ENCODE data around the gene CCDC142. TPM values are rescaled to one million over a fixed set of nuclear protein-coding genes. Genes with fewer than 3 reads are reported as not detected.
A peak's percentile ranks its signal among the peaks of the same experiment; 100 is the strongest.
"Not testable (repeated sequence)": the region's sequence is repeated elsewhere in the genome, so short reads cannot be mapped to it uniquely, and the experiment has no call there.

Gene CCDC142
- total RNA-seq, 3 donors from 2014 or later: 10.6 to 38.0 (median 27.1) TPM

DNA sequence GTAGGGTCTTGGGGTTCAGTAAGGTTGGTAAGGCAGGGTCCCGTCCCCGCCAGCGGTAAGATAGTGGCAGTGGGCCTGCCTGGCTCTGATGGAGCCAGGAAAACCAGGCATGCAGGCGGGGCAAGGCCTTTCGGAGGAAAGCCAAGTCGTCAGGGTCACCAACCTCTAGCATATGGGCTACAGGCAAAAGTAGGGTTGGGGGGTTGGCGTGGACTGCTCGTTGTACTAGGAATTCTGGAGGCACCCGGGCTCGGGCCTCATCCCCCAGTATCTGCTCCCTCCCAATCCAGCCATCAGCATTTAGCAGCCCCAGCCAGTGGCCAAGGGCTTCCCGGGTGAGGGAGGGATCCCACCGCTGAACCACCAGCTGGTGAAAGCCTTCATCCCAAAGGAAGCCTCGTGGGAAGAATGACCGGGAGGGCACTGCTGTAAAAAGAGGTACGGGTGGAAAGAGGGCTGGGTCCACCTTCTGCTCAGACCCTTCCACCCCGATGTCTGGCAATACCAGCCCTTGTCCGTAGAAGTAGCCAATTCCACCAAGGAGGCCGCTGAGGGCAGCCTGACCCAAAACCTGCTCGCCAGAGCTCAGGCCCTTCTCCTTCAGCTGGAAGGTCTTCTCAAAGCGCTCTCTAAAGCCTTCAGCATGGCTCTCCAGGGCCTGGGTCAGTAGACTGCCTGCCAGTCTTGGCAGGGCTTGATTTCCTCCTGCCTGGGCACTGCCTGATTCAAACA is 20.6 kb downstream of the CCDC142 start:
- TF ChIP-seq POLR2AphosphoS5 (IDR thresholded peaks at IDR 0.05) (no peak), CTCF (IDR thresholded peaks at IDR 0.05) (no peak), POLR2A (IDR thresholded peaks at IDR 0.05) (no peak)
- DNase-seq (ENCODE audit: low spot score in 2 of 2): no peak
- Histone ChIP-seq H3K36me3 (no peaks in the 10 kb centered on the region), H3K4me1 (peaks cover 8 to 9% of the 10 kb centered on the region in 2 donors), H3K27ac (no peak overlapping the region), H3K27me3 (no peaks in the 10 kb centered on the region), H3K9me3 (no peaks in the 10 kb centered on the region), H3K4me3 (no peak overlapping the region)
- intact Hi-C loops (cut with DNase I; ENCODE audit: low total_unique reads): no loop called here

- no peaks in the 10 kb centered on the region for H3K9me3 ChIP-seq
- H3K4me1 ChIP-seq: peaks cover 12 to 13% of the 10 kb centered on the region in 2 donors
- intact Hi-C loops (cut with DNase I; ENCODE audit: low total_unique reads): no loop called here
- H3K4me3 ChIP-seq: no peak overlapping the region
- H3K36me3 ChIP-seq: no peaks in the 10 kb centered on the region
- H3K27me3 ChIP-seq: no peaks in the 10 kb centered on the region
- TF ChIP-seq POLR2A (IDR thresholded peaks at IDR 0.05): no peak
- no peak for TF ChIP-seq CTCF (IDR thresholded peaks at IDR 0.05)
- TF ChIP-seq POLR2AphosphoS5 (IDR thresholded peaks at IDR 0.05): no peak
- no peak overlapping the region for H3K27ac ChIP-seq
- DNase-seq (ENCODE audit: low spot score in 2 of 2): no peak
These were observed 21.4 kb downstream of the CCDC142 start for GRCh38 chr2:74461187-74462053.

- intact Hi-C loops (cut with DNase I; ENCODE audit: low total_unique reads); H3K36me3 ChIP-seq; H3K4me3 ChIP-seq; DNase-seq (ENCODE audit: low spot score in 2 of 2); H3K27me3 ChIP-seq; H3K27ac ChIP-seq; H3K9me3 ChIP-seq: not testable (repeated sequence)
- H3K4me1 ChIP-seq: peaks cover 13 to 24% of the 10 kb centered on the region in 2 donors
These were observed 22.6 kb downstream of the CCDC142 start for GRCh38 chr2:74460187-74460586.

DNA sequence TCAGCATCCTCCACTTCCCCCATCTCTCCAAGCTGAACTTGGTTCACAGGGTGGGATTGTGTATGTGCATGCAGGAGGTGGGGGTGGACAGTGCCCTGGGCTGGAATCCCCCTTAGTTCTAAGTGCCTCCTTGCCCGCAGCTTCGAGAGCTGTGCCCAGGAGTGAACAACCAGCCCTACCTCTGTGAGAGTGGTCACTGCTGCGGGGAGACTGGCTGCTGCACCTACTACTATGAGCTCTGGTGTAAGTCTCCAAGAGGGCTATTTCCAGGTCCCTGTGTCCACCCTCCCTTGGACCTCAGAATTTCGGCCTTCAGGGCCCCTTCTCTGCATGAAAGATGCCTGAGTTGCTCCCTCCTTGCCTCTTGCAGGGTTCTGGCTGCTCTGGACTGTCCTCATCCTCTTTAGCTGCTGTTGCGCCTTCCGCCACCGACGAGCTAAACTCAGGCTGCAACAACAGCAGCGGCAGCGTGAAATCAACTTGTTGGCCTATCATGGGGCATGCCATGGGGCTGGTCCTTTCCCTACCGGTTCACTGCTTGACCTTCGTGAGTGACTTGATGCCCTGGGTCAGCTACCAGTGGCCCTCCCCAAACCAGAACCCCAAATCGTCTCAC is 23.2 kb downstream of the CCDC142 start:
- peaks cover 13 to 24% of the 10 kb centered on the region in 2 donors for H3K4me1 ChIP-seq
- intact Hi-C loops (cut with DNase I; ENCODE audit: low total_unique reads): not testable (repeated sequence)
- H3K4me3 ChIP-seq: peak overlapping the region in 2 of 3 donors; percentile 69 to 87

GRCh38 chr2:74458938-74459363 is 23.8 kb downstream of the CCDC142 start:
- Histone ChIP-seq H3K9me3 (no peaks in the 10 kb centered on the region), H3K4me3 (peak overlapping the region; percentile 69 to 87 (median 71)), H3K27me3 (no peaks in the 10 kb centered on the region), H3K36me3 (no peaks in the 10 kb centered on the region), H3K27ac (peak overlapping the region; percentile 90 to 98), H3K4me1 (peaks cover 9 to 18% of the 10 kb centered on the region in 2 donors)
- intact Hi-C loops (cut with DNase I; ENCODE audit: low total_unique reads): no loop called here
- no peak for DNase-seq (ENCODE audit: low spot score in 2 of 2)
- TF ChIP-seq CTCF (IDR thresholded peaks at IDR 0.05): no peak
- TF ChIP-seq POLR2AphosphoS5 (IDR thresholded peaks at IDR 0.05): no peak
- no peak for TF ChIP-seq POLR2A (IDR thresholded peaks at IDR 0.05)

More for the DNA sequence above, 23.2 kb downstream of the CCDC142 start:
- H3K27me3 ChIP-seq; H3K36me3 ChIP-seq; DNase-seq (ENCODE audit: low spot score in 2 of 2); H3K27ac ChIP-seq; H3K9me3 ChIP-seq: not testable (repeated sequence)
